Fibroblast of the conjunctiva (primary cell): Measurements from ENCODE around the gene CYTH3.
A peak's percentile ranks its signal among the peaks of the same experiment; 100 is the strongest.
"Not testable (repeated sequence)": the region's sequence is repeated elsewhere in the genome, so short reads cannot be mapped to it uniquely, and the experiment has no call there.

Experiments used
- DNase-seq: peaks from one replicate; pipeline ENCODE4 v3.0.0-alpha.2; 2010; ENCODE audit warnings: low read depth

CYTH3 gene

DNA sequence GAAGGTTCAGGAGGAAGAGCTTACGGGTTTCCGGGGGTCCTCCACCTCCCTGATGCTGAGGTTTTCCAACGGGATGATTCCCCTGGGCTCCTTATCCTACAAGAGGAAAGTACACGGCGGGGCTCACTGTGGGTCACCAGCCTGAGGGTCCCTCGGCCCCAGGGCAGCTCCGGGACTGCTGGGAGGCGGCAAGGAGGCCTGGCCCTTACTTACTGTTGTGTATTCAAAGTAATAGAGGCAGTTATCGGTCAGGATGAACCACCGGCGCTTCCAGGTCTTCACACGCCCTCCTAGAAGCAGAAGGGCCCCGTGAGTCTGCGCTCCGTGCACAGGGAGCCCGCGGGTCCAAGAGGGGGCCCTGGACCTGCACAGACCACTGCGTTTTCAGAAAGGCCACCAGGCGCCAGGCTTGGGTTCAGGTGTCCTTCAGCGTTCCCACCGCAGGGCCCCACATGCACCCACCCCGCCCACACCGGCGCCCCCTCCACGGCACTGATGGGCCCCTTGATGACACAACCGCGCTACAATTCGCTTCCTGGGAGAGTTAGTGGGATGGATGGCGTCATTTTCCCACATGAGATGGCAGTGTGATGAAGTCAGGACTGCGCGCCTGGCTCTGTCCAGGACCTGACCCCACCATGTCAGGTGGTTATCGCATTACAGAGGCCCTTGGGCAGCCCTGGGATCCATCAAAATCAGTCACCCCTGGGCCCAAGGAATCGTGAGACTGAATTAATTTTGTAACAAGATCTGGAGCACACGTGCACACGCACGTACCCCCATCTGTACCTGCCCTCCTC lies 106.7 kb downstream of the CYTH3 start:
- no peak for DNase-seq

GRCh38 chr7:6165075-6165474 lies 107.3 kb downstream of the CYTH3 start:
- no peak for DNase-seq

GRCh38 chr7:6164491-6164890 lies 107.9 kb downstream of the CYTH3 start:
- DNase-seq = no peak

GRCh38 chr7:6164010-6164409 lies 108.4 kb downstream of the CYTH3 start:
- DNase-seq = no peak

GRCh38 chr7:6163402-6163801 lies 109.0 kb downstream of the CYTH3 start:
- no peak for DNase-seq

GRCh38 chr7:6162650-6163366 lies 109.6 kb downstream of the CYTH3 start:
- no peak for DNase-seq

DNA sequence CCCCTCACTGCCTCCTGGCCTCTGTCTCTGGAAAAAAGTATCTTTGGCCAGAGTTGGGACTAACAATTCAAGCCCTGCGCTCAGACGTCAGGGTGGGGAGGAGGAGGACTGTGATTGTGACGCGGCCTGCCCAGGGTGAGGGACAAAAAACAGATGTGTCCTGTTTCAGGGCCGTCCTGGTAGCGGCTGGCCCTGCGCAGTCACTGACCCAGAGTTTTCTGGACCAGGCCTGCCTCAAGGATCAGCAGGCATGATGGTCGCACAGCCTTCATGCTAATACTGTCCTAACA lies 110.1 kb downstream of the CYTH3 start:
- DNase-seq = no peak

DNA sequence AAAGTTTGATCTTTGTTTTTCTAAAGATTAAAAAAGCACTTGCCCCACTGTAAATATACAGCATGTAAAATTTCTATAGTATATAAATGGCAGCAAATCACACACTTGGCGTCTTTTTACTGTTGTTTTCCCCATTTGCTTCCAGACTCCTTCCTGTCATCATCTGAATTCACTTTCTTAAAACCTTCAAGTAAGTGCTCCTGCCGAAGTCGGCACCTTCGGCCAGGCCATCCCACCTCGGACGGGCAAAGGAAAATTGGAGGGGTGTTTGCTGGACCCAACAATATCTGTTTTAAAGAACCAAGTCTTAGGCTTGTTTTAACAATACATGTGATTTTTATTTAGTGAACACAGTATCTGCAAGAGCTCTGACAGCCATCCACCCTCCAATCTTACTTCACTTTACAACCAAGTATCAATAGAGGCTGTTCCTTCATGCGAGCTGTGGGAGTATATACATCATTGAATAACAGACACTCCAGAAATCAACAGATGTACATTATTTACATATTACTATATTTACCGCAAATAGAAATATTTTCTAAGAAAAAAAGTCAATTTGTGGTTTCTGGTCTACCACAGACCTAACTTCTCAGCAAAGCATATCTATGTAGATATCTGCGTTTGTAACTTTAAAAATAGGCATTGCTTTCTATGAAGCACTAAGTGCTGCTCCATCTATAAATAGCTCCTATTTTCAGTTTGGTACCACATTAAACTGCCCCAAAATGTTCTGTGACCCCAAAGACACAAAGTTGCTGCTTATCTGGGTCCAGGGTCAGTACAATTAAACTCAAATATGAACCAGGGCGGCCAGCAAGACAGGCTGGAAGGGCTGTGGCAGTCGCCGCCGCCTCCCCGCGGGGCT lies 110.7 kb downstream of the CYTH3 start:
- DNase-seq = no peak

DNA sequence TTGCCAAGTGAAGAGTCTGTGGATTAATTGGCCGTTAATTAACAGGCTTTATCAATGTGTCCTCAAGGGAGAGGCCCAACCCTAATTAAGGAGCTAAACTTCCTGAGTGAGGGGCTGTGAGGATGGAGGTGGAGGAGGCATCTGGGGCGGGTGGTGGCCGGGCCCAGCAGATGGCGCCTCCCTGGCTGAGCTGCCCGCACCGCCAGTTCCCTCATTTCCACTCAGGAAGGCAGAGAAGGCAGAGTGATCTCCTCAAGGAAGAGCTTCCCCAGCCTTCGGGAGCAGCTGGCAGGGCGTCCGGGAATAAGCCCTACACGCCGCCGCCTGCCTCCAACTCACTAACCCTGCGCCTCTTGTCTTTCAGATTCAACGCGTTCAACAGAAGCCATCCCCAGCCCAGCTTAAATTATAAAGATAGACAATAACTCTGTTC lies 112.2 kb downstream of the CYTH3 start:
- DNase-seq = peak; percentile 72

- no peak for DNase-seq
Measured at GRCh38 chr7:6159524-6160031, 112.8 kb downstream of the CYTH3 start.

DNA sequence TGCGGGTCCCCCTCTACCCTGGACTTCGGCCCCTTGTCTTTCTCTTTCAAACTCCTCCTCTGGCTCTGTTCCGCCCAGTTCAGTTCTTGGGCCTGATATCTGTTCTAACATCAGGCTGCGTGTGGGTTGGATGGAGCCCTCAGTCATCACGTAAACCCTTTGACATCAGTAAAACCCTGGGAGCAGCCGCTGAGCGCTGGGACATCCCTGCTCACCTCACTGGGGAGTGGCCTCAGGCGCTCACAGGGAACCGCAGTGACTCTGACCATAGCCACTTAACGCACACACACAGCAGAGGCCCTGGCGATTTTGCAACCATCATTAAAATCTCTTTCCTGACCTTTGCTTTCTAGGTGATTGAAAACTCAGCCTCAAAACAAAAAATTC lies 113.3 kb downstream of the CYTH3 start:
- DNase-seq = no peak

GRCh38 chr7:6158424-6159096 lies 113.9 kb downstream of the CYTH3 start:
- no peak for DNase-seq

GRCh38 chr7:6157685-6158423 lies 114.6 kb downstream of the CYTH3 start:
- no peak for DNase-seq

DNA sequence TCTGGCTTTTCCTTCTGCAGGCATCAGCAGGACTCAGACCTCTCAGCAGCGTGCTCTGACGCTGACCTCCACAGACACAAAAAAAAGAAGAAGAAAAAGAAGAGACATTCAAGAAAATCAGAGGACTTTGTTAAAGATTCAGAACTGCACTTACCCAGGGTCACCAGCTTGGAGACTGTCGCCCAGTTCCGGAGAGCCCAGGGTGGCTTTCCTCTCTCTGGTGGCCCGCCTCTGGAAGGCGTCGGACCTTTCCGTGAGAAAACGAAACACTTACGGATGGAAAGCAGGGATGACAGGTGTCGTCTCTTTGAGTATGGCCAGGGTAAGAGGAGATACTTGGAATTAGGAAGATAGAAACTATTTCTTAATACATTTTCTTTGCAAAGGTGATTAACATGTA lies 115.7 kb downstream of the CYTH3 start:
- no peak for DNase-seq

DNA sequence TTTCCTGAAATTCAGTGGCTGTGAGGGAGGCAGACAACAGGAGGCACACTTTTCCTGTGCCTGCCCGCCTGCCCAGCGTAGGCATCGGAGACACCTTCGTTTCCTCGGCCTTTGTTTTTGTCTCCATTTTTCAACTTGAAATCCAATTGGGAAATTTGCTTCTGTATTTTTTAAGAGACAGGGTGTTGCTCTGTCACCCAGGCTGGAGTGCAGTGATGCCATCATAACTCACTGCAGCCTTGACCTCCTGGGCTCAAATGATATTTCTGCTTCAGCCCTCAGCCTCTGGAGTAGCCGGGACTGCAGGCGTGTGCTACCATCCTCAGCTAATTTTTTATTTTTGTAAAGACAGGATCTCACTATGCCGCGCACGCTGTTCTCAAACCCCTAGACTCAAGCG lies 116.8 kb downstream of the CYTH3 start:
- DNase-seq = no peak

DNA sequence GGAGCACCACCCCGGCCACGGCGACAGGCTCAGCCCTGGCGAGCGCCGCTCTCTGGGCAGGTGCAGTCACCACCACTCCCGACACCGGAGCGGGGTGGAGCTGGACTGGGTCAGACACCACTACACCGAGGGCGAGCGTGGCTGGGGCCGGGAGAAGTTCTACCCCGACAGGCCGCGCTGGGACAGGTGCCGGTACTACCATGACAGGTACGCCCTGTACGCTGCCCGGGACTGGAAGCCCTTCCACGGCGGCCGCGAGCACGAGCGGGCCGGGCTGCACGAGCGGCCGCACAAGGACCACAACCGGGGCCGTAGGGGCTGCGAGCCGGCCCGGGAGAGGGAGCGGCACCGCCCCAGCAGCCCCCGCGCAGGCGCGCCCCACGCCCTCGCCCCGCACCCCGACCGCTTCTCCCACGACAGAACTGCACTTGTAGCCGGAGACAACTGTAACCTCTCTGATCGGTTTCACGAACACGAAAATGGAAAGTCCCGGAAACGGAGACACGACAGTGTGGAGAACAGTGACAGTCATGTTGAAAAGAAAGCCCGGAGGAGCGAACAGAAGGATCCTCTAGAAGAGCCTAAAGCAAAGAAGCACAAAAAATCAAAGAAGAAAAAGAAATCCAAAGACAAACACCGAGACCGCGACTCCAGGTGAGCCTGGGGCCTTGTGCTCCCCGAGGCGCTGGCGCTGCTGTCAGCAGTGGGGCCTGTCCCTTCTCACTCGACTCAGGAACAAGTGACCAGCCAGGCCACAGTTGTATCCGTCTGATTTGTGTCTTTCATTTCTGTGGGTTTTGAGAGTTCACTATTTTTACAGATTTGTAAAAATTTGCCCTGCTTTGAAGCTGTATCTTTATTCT lies 117.7 kb downstream of the CYTH3 start:
- DNase-seq = no peak

DNA sequence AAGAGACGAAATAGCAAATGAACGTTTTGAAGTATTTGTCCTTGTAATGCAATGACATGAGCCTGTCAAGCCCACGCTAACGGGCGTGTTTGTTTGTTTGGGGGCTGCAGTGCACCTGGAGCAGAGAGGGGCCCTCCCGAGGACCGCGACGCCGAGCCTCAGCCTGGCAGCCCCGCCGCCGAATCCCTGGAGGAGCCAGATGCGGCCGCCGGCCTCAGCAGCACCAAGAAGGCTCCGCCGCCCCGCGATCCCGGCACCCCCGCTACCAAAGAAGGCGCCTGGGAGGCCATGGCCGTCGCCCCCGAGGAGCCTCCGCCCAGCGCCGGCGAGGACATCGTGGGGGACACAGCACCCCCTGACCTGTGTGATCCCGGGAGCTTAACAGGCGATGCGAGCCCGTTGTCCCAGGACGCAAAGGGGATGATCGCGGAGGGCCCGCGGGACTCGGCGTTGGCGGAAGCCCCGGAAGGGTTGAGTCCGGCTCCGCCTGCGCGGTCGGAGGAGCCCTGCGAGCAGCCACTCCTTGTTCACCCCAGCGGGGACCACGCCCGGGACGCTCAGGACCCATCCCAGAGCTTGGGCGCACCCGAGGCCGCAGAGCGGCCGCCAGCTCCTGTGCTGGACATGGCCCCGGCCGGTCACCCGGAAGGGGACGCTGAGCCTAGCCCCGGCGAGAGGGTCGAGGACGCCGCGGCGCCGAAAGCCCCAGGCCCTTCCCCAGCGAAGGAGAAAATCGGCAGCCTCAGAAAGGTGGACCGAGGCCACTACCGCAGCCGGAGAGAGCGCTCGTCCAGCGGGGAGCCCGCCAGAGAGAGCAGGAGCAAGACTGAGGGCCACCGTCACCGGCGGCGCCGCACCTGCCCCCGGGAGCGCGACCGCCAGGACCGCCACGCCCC lies 118.5 kb downstream of the CYTH3 start:
- no peak for DNase-seq

GRCh38 chr7:6151994-6152735 lies 120.3 kb downstream of the CYTH3 start:
- DNase-seq = no peak

DNA sequence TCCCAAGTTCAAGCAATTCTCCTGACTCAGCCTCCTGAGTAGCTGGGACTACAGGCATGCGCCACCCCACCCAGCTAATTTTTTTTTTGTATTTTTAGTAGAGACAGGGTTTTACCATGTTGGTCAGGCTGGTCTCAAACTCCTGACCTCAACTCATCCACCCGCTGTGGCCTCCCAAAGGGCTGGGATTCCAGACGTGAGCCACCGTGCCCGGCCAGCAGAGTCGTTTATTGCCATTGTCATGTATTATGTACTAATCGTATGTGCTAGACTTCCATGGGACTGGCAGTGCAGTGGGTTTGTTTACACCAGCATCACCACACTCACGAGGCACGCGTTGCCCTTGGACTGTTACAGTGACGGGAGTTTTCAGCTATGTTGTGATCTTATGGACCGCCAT lies 120.9 kb downstream of the CYTH3 start:
- DNase-seq = not testable (repeated sequence)
